Transverse colon (tissue), 3 donors: Measurements from ENCODE around the gene MAPKAP1.

Source experiments
- CTCF ChIP-seq, 5 experiments: fragments of 200-600 bp in 3 of 5; fragments of 450-650 bp in 2 of 5; sonication (generic) in 3 of 5; IDR thresholded peaks; 1 replicate in 2 of 5; 2 replicates in 3 of 5; pipeline ENCODE4 v1.5.1; 2016 to 2017; ENCODE audit warnings: antibody characterized with exemption in 5 of 5, inconsistent platforms in 3 of 5, mild to moderate bottlenecking in 2 of 5, moderate library complexity in 1 of 5
- EP300 ChIP-seq: sonication (generic); formaldehyde crosslinking; IDR thresholded peaks from one replicate; pipeline ENCODE4 v1.6.1; 2017; ENCODE audit warnings: antibody characterized with exemption, low read depth
- POLR2A ChIP-seq: fragments of 450-650 bp; IDR thresholded peaks from one replicate; pipeline ENCODE4 v1.6.1; 2016; ENCODE audit warnings: antibody characterized with exemption, mild to moderate bottlenecking, moderate library complexity

GRCh38 chr9:125497906-125498305 is 209.1 kb downstream of the MAPKAP1 start:
- TF ChIP-seq CTCF (IDR thresholded peaks at IDR 0.05) = no peak
- TF ChIP-seq POLR2A = no peak
- no peak for TF ChIP-seq EP300
